Chondrocyte (in vitro differentiated cells): Measurements from ENCODE around the gene STMN3. TPM values are rescaled to one million over a fixed set of nuclear protein-coding genes. Genes with fewer than 3 reads are reported as not detected.

Source experiments
- DNase-seq: peaks from one replicate; pipeline ENCODE4 v3.0.0; 2021; ENCODE audit warnings: mixed read lengths, low spot score
- H3K27ac Mint-ChIP-seq: one replicate; pipeline ENCODE4 v1.8.0; 2021; ENCODE audit warnings: mild to moderate bottlenecking, moderate library complexity, mixed read lengths; ENCODE audit not compliant: unreplicated experiment
- H3K27me3 Mint-ChIP-seq: 2 replicates; pipeline ENCODE4 v1.8.0; 2021; ENCODE audit warnings: low read depth, mixed read lengths
- H3K36me3 Mint-ChIP-seq: 2 replicates; pipeline ENCODE4 v1.8.0; 2021; ENCODE audit warnings: low read depth, mixed read lengths
- H3K4me1 Mint-ChIP-seq: 2 replicates; pipeline ENCODE4 v1.8.0; 2021; ENCODE audit warnings: low read depth, mild to moderate bottlenecking, mixed read lengths
- H3K4me3 Mint-ChIP-seq: one replicate; pipeline ENCODE4 v1.8.0; 2021; ENCODE audit warnings: mild to moderate bottlenecking, moderate library complexity, mixed read lengths; ENCODE audit not compliant: unreplicated experiment
- H3K9me3 Mint-ChIP-seq: 2 replicates; pipeline ENCODE4 v1.8.0; 2021; ENCODE audit warnings: low read depth, mixed read lengths
- CTCF ChIP-seq: fragments of 200-600 bp; sonication (generic); IDR thresholded peaks from 2 replicates; pipeline ENCODE4 v1.5.0; 2021; ENCODE audit warnings: antibody characterized with exemption, mild to moderate bottlenecking, moderate library complexity
- total RNA-seq: library from RNA; stranded (reverse); gene quantifications from 3 replicates; pipeline ENCODE4 v1.2.1, GENCODE V29; 2021

STMN3 gene
- total RNA-seq, 1 donor from 2014 or later = 7.8 TPM

DNA sequence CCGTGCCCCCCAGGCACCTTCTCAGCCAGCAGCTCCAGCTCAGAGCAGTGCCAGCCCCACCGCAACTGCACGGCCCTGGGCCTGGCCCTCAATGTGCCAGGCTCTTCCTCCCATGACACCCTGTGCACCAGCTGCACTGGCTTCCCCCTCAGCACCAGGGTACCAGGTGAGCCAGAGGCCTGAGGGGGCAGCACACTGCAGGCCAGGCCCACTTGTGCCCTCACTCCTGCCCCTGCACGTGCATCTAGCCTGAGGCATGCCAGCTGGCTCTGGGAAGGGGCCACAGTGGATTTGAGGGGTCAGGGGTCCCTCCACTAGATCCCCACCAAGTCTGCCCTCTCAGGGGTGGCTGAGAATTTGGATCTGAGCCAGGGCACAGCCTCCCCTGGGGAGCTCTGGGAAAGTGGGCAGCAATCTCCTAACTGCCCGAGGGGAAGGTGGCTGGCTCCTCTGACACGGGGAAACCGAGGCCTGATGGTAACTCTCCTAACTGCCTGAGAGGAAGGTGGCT is 44.2 kb upstream of the STMN3 start:
- no peak overlapping the region for H3K27ac Mint-ChIP-seq
- H3K27me3 Mint-ChIP-seq = no peaks in the 10 kb centered on the region
- TF ChIP-seq CTCF = no peak
- H3K9me3 Mint-ChIP-seq = no peaks in the 10 kb centered on the region
- H3K4me1 Mint-ChIP-seq = peaks cover 31% of the 10 kb centered on the region
- no peak overlapping the region for H3K4me3 Mint-ChIP-seq
- peaks cover 2% of the 10 kb centered on the region for H3K36me3 Mint-ChIP-seq
- no peak for DNase-seq

GRCh38 chr20:63696628-63697356 is 43.6 kb upstream of the STMN3 start, which contains the start of gene TNFRSF6B:
Gene TNFRSF6B (plus strand): TSS chr20:63696652. CDS start chr20:63696768, 116 bp downstream.
- no peak within 1 kb of the TSS for H3K4me3 Mint-ChIP-seq
- DNase-seq = no peak
- TF ChIP-seq CTCF = no peak

DNA sequence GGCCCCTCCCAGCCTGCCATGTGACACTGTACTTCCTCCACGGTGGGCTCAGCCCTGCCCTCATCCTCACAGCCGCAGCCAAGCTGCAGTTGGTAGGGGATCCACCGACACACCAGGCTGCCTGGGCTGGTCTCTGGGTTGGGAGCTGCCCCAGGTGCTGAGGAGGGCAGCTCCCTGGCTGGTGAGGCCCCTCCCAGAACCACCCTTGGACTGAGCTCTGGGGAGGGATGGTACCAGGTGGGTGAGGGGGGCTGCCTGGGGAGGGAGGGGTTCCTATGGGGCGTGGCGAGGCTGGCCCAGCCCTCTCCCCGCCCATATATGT is 43.0 kb upstream of the STMN3 start:
- TF ChIP-seq CTCF = no peak
- Mint-ChIP-seq H3K27me3 (no peaks in the 10 kb centered on the region), H3K9me3 (no peaks in the 10 kb centered on the region), H3K4me1 (peaks cover 31% of the 10 kb centered on the region), H3K36me3 (peaks cover 5% of the 10 kb centered on the region), H3K4me3 (no peak overlapping the region), H3K27ac (no peak overlapping the region)
- no peak for DNase-seq

More at GRCh38 chr20:63696628-63697356, 43.6 kb upstream of the STMN3 start, which contains the start of gene TNFRSF6B:
- H3K36me3 Mint-ChIP-seq = peaks cover 2% of the 10 kb centered on the region
- no peaks in the 10 kb centered on the region for H3K27me3 Mint-ChIP-seq
- no peaks in the 10 kb centered on the region for H3K9me3 Mint-ChIP-seq
- no peak within 1 kb of the TSS for H3K27ac Mint-ChIP-seq
- peaks cover 31% of the 10 kb centered on the region for H3K4me1 Mint-ChIP-seq

- H3K4me3 Mint-ChIP-seq = no peak overlapping the region
Observed at GRCh38 chr20:63695424-63696305, 42.4 kb upstream of the STMN3 start.

More at GRCh38 chr20:63695424-63696305, 42.4 kb upstream of the STMN3 start:
- H3K27me3 Mint-ChIP-seq = no peaks in the 10 kb centered on the region
- peaks cover 31% of the 10 kb centered on the region for H3K4me1 Mint-ChIP-seq
- DNase-seq = no peak
- no peak overlapping the region for H3K27ac Mint-ChIP-seq
- peaks cover 5% of the 10 kb centered on the region for H3K36me3 Mint-ChIP-seq
- no peaks in the 10 kb centered on the region for H3K9me3 Mint-ChIP-seq
- no peak for TF ChIP-seq CTCF
